GM23338 (cell line): ENCODE data around the gene ACSL3. TPM values are rescaled to one million over a fixed set of nuclear protein-coding genes. Genes with fewer than 3 reads are reported as not detected.

Source experiments
- ATAC-seq: fragments of 200-7000 bp; cut with Tn5 transposase; 3 replicates; pipeline ENCODE4 v1.9.1; 2020
- DNase-seq: peaks from one replicate; pipeline ENCODE4 v3.0.0-alpha.2; 2015; ENCODE audit warnings: low spot score
- H2AFZ ChIP-seq: fragments of 200-600 bp; sonication (generic); 2 replicates; pipeline ENCODE4 v1.8.0; 2016; ENCODE audit warnings: antibody characterized with exemption, mild to moderate bottlenecking, moderate library complexity
- H3F3A ChIP-seq: fragments of 200-600 bp; sonication (generic); replicated peaks from 2 replicates; pipeline ENCODE4 v1.8.0; 2017; ENCODE audit warnings: antibody characterized with exemption, mixed run types, low read depth
- H3K27ac ChIP-seq: fragments of 200-600 bp; sonication (generic); 2 replicates; pipeline ENCODE4 v1.6.1; 2016; ENCODE audit warnings: low read depth
- H3K27me3 ChIP-seq: fragments of 200-600 bp; sonication (generic); 2 replicates; pipeline ENCODE4 v1.8.0; 2016; ENCODE audit warnings: mild to moderate bottlenecking, mixed run types, moderate library complexity; ENCODE audit not compliant: insufficient read depth
- H3K36me3 ChIP-seq: fragments of 200-600 bp; sonication (generic); 2 replicates; pipeline ENCODE4 v1.8.0; 2016; ENCODE audit warnings: mild to moderate bottlenecking; ENCODE audit not compliant: insufficient read depth
- H3K4me1 ChIP-seq: fragments of 200-600 bp; sonication (generic); 2 replicates; pipeline ENCODE4 v1.8.0; 2016; ENCODE audit warnings: mild to moderate bottlenecking, moderate library complexity; ENCODE audit not compliant: insufficient read depth
- H3K4me2 ChIP-seq: fragments of 200-600 bp; sonication (generic); 2 replicates; pipeline ENCODE4 v1.7.1; 2017; ENCODE audit warnings: mixed run types
- H3K4me3 ChIP-seq: fragments of 200-600 bp; sonication (generic); 2 replicates; pipeline ENCODE4 v1.6.1; 2016; ENCODE audit warnings: mixed run types
- H3K79me2 ChIP-seq: fragments of 200-600 bp; sonication (generic); replicated peaks from 2 replicates; pipeline ENCODE4 v1.8.0; 2017; ENCODE audit warnings: mild to moderate bottlenecking; ENCODE audit not compliant: insufficient read depth
- H3K9me2 ChIP-seq: fragments of 200-600 bp; sonication (generic); 2 replicates; pipeline ENCODE4 v1.8.0; 2017; ENCODE audit not compliant: insufficient read depth
- H4K20me1 ChIP-seq: fragments of 200-600 bp; sonication (generic); replicated peaks from 2 replicates; pipeline ENCODE4 v1.8.0; 2017; ENCODE audit warnings: mild to moderate bottlenecking; ENCODE audit not compliant: insufficient read depth
- H3K27ac Mint-ChIP-seq: 2 replicates; pipeline ENCODE4 v1.8.0; 2020; ENCODE audit warnings: inconsistent platforms, mild to moderate bottlenecking, moderate library complexity, mixed read lengths
- H3K27me3 Mint-ChIP-seq: 3 replicates; pipeline ENCODE4 v1.8.0; 2022; ENCODE audit warnings: low read depth, mild to moderate bottlenecking, moderate library complexity, mixed read lengths, inconsistent platforms; ENCODE audit not compliant: insufficient read depth, poor library complexity
- H3K36me3 Mint-ChIP-seq: 3 replicates; pipeline ENCODE4 v1.8.0; 2021; ENCODE audit warnings: low read depth, mild to moderate bottlenecking, inconsistent platforms, moderate library complexity, mixed read lengths
- H3K4me1 Mint-ChIP-seq: 3 replicates; pipeline ENCODE4 v1.8.0; 2020; ENCODE audit warnings: mild to moderate bottlenecking, inconsistent platforms, mixed read lengths
- H3K4me3 Mint-ChIP-seq: 3 replicates; pipeline ENCODE4 v1.8.0; 2021; ENCODE audit warnings: moderate library complexity, mild to moderate bottlenecking, inconsistent platforms, mixed read lengths
- H3K9me3 Mint-ChIP-seq: 3 replicates; pipeline ENCODE4 v1.8.0; 2020; ENCODE audit warnings: moderate library complexity, mild to moderate bottlenecking, inconsistent platforms, mixed read lengths
- CREB1 ChIP-seq: fragments of 250-450 bp; sonication (Bioruptor Pico); IDR thresholded peaks from 2 replicates; pipeline ENCODE4 v1.5.0; 2020; ENCODE audit warnings: low read depth, mild to moderate bottlenecking, moderate library complexity
- CTCF ChIP-seq, 2 experiments: fragments of 200-600 bp in 1 of 2; sonication (generic) in 1 of 2; conservative IDR thresholded peaks; 2 replicates each; pipeline versions ENCODE4 v1.5.1 to v1.6.1; 2016 to 2017; ENCODE audit warnings: antibody characterized with exemption in 2 of 2, low read depth in 2 of 2, mild to moderate bottlenecking in 2 of 2, moderate library complexity in 1 of 2
- ETS1 ChIP-seq: IDR thresholded peaks from 2 replicates; pipeline ENCODE4 v1.6.1; 2016; ENCODE audit warnings: antibody characterized with exemption
- EZH2 ChIP-seq: fragments of 200-600 bp; sonication (generic); IDR thresholded peaks from one replicate; pipeline ENCODE4 v1.8.0; 2017; ENCODE audit warnings: antibody characterized with exemption, mild to moderate bottlenecking, low read depth; ENCODE audit not compliant: unreplicated experiment
- EZH2phosphoT487 ChIP-seq: fragments of 200-600 bp; sonication (generic); IDR thresholded peaks from one replicate; pipeline ENCODE4 v1.8.1; 2018; ENCODE audit warnings: antibody characterized with exemption; ENCODE audit not compliant: unreplicated experiment
- STAT1 ChIP-seq: IDR thresholded peaks from one replicate; pipeline ENCODE4 v1.6.1; 2016; ENCODE audit warnings: antibody characterized with exemption; ENCODE audit not compliant: unreplicated experiment
- polyA plus RNA-seq: library from polyadenylated mRNA; unstranded; fragments of >200 nt; fragmentation: Nextera tagmentation; extraction: Ambion mirVana; gene quantifications from 2 replicates; pipeline ENCODE4 v1.2.1, GENCODE V29; 2016
- total RNA-seq: library from RNA; depleted of rRNA; stranded (reverse); fragments of >200 nt; shearing (Covaris generic); gene quantifications from 2 replicates; pipeline ENCODE4 v1.2.3, GENCODE V29; 2014
- TF ChIP-seq, protein P1 (sequence below): fragments of 250-450 bp; sonication (Bioruptor Pico); IDR thresholded peaks from 2 replicates; pipeline ENCODE4 v1.5.0; 2020; ENCODE audit warnings: mild to moderate bottlenecking, moderate library complexity

The ACSL3 gene
- total and polyA plus RNA-seq, 2 experiments from 2014 or later: 55.3 to 130 TPM

DNA sequence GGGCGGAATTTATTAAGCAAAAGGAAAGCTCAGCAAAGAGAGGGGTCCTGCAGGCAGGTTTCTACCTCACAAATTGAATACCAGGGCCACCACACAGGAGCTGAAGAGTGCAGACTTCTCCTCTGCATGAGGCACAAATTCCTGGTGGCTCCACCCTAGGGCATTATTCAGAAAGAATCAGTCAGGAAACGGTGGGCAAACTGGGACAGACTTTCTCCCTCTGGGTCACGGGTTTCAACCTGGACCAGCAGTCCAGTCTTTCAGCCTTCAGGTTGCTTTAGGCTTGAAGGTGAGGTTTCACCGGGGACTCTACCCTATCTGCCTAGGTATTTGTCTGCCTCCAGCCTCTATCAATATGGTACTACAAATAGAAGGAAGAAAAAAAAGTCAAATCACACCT is 41.8 kb downstream of the ACSL3 start:
- Mint-ChIP-seq H3K9me3 (no peaks in the 10 kb centered on the region), H3K4me1 (peaks cover 61% of the 10 kb centered on the region), H3K4me3 (no peak overlapping the region), H3K27ac (peak overlapping the region; percentile 32; the same call in 1 of the 2 replicates), H3K27me3 (peaks cover 4% of the 10 kb centered on the region), H3K36me3 (peaks cover 14% of the 10 kb centered on the region)
- Histone ChIP-seq H3K27me3 (no peaks in the 10 kb centered on the region), H4K20me1 (peaks cover 13% of the 10 kb centered on the region), H2AFZ (no peak overlapping the region), H3F3A (no peaks in the 10 kb centered on the region), H3K9me2 (no peaks in the 10 kb centered on the region), H3K36me3 (no peaks in the 10 kb centered on the region), H3K4me3 (no peak overlapping the region), H3K4me1 (peaks cover 49% of the 10 kb centered on the region), H3K27ac (peak overlapping the region; percentile 35), H3K79me2 (peaks cover 95% of the 10 kb centered on the region), H3K4me2 (no peak overlapping the region)
- ATAC-seq (peak; percentile 13; the same call in 2 of the 3 replicates), DNase-seq (no peak)
- no peak for TF ChIP-seq EZH2
- TF ChIP-seq, protein P1, sequence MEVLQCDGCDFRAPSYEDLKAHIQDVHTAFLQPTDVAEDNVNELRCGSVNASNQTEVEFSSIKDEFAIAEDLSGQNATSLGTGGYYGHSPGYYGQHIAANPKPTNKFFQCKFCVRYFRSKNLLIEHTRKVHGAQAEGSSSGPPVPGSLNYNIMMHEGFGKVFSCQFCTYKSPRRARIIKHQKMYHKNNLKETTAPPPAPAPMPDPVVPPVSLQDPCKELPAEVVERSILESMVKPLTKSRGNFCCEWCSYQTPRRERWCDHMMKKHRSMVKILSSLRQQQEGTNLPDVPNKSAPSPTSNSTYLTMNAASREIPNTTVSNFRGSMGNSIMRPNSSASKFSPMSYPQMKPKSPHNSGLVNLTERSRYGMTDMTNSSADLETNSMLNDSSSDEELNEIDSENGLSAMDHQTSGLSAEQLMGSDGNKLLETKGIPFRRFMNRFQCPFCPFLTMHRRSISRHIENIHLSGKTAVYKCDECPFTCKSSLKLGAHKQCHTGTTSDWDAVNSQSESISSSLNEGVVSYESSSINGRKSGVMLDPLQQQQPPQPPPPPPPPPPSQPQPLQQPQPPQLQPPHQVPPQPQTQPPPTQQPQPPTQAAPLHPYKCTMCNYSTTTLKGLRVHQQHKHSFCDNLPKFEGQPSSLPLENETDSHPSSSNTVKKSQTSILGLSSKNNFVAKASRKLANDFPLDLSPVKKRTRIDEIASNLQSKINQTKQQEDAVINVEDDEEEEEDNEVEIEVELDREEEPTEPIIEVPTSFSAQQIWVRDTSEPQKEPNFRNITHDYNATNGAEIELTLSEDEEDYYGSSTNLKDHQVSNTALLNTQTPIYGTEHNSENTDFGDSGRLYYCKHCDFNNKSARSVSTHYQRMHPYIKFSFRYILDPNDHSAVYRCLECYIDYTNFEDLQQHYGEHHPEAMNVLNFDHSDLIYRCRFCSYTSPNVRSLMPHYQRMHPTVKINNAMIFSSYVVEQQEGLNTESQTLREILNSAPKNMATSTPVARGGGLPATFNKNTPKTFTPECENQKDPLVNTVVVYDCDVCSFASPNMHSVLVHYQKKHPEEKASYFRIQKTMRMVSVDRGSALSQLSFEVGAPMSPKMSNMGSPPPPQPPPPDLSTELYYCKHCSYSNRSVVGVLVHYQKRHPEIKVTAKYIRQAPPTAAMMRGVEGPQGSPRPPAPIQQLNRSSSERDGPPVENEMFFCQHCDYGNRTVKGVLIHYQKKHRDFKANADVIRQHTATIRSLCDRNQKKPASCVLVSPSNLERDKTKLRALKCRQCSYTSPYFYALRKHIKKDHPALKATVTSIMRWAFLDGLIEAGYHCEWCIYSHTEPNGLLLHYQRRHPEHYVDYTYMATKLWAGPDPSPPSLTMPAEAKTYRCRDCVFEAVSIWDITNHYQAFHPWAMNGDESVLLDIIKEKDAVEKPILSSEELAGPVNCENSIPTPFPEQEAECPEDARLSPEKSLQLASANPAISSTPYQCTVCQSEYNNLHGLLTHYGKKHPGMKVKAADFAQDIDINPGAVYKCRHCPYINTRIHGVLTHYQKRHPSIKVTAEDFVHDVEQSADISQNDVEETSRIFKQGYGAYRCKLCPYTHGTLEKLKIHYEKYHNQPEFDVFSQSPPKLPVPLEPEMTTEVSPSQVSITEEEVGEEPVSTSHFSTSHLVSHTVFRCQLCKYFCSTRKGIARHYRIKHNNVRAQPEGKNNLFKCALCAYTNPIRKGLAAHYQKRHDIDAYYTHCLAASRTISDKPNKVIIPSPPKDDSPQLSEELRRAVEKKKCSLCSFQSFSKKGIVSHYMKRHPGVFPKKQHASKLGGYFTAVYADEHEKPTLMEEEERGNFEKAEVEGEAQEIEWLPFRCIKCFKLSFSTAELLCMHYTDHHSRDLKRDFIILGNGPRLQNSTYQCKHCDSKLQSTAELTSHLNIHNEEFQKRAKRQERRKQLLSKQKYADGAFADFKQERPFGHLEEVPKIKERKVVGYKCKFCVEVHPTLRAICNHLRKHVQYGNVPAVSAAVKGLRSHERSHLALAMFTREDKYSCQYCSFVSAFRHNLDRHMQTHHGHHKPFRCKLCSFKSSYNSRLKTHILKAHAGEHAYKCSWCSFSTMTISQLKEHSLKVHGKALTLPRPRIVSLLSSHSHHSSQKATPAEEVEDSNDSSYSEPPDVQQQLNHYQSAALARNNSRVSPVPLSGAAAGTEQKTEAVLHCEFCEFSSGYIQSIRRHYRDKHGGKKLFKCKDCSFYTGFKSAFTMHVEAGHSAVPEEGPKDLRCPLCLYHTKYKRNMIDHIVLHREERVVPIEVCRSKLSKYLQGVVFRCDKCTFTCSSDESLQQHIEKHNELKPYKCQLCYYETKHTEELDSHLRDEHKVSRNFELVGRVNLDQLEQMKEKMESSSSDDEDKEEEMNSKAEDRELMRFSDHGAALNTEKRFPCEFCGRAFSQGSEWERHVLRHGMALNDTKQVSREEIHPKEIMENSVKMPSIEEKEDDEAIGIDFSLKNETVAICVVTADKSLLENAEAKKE (CRISPR knock-in tag): no peak

- H3K4me1 ChIP-seq: peaks cover 48% of the 10 kb centered on the region
- DNase-seq (peak; percentile 73), ATAC-seq (peak; percentile 56)
- Mint-ChIP-seq H3K27ac (no peak overlapping the region), H3K9me3 (no peaks in the 10 kb centered on the region), H3K36me3 (peaks cover 14% of the 10 kb centered on the region; the same call in 2 of the 3 replicates), H3K4me1 (peaks cover 63% of the 10 kb centered on the region), H3K27me3 (peaks cover 5% of the 10 kb centered on the region), H3K4me3 (no peak overlapping the region)
- TF ChIP-seq CTCF (conservative IDR thresholded peaks at IDR 0.05; ENCODE audit: low read depth in 2 of 2): peak; percentile 75 to 90
- TF ChIP-seq ETS1: no peak
- no peak for TF ChIP-seq CREB1
- TF ChIP-seq EZH2: no peak
- no peak for TF ChIP-seq EZH2phosphoT487
- no peak for TF ChIP-seq STAT1
- H3K27ac ChIP-seq: peak overlapping the region; percentile 35
- H4K20me1 ChIP-seq: peaks cover 7% of the 10 kb centered on the region
- no peak overlapping the region for H2AFZ ChIP-seq
- no peaks in the 10 kb centered on the region for H3K9me2 ChIP-seq
- no peaks in the 10 kb centered on the region for H3K27me3 ChIP-seq
- H3K36me3 ChIP-seq: no peaks in the 10 kb centered on the region
- H3K4me2 ChIP-seq: no peak overlapping the region
- H3K79me2 ChIP-seq: peaks cover 92% of the 10 kb centered on the region
- no peak overlapping the region for H3K4me3 ChIP-seq
- no peaks in the 10 kb centered on the region for H3F3A ChIP-seq
Measured at GRCh38 chr2:222903234-222904220, 42.7 kb downstream of the ACSL3 start.
